SK-N-SH (cell line): ENCODE data around the gene ATM. TPM values are rescaled to one million over a fixed set of nuclear protein-coding genes. Genes with fewer than 3 reads are reported as not detected.

Source experiments
- CTCF ChIA-PET: fragments of 300-600, 350-600 bp; formaldehyde crosslinking; extraction: SDS; loops from one replicate; lab custom pipeline; 2021; lab: Yijun Ruan, JAX
- POLR2A ChIA-PET: fragments of 350-600 bp; sonication (Branson Sonifier 250); formaldehyde crosslinking; extraction: SDS; loops from one replicate; lab custom pipeline; 2020; ENCODE audit warnings: antibody characterized with exemption, inconsistent platforms; lab: Yijun Ruan, JAX
- DNase-seq: peaks from one replicate; pipeline ENCODE4 v3.0.0; 2012
- H2AFZ ChIP-seq: fragments of 200-600 bp; sonication (generic); 2 replicates; pipeline ENCODE4 v1.8.1; 2016; ENCODE audit warnings: antibody characterized with exemption, mild to moderate bottlenecking, low read depth
- H3F3A ChIP-seq: fragments of 200-600 bp; sonication (generic); replicated peaks from 2 replicates; pipeline ENCODE3; 2016; ENCODE audit warnings: antibody characterized with exemption, mild to moderate bottlenecking; ENCODE audit not compliant: insufficient read depth
- H3K27ac ChIP-seq, 2 experiments: fragments of 200-500 bp in 1 of 2; fragments of 200-600 bp in 1 of 2; sonication (Bioruptor generic) in 1 of 2; sonication (generic), shearing (Covaris generic) in 1 of 2; 2 replicates each; pipeline versions ENCODE4 v1.5.1 to v1.6.1; 2014 to 2016; ENCODE audit warnings: low read depth in 2 of 2, inconsistent platforms in 1 of 2, low read length in 1 of 2, mild to moderate bottlenecking in 1 of 2, mixed read lengths in 1 of 2
- H3K27me3 ChIP-seq: fragments of 200-600 bp; sonication (generic), shearing (Covaris generic); 2 replicates; pipeline ENCODE4 v1.6.1; 2016; ENCODE audit warnings: mixed run types; ENCODE audit not compliant: insufficient read depth
- H3K36me3 ChIP-seq, 2 experiments: fragments of 200-500 bp in 1 of 2; fragments of 200-600 bp in 1 of 2; sonication (Bioruptor generic) in 1 of 2; sonication (generic) in 1 of 2; replicated peaks in 1 of 2; 2 replicates each; pipeline versions ENCODE3 to v1.5.1; 2014 to 2016; ENCODE audit warnings: low read length in 1 of 2, mild to moderate bottlenecking in 1 of 2; ENCODE audit not compliant: insufficient read depth in 2 of 2, control insufficient read depth in 1 of 2
- H3K4me1 ChIP-seq, 2 experiments: fragments of 200-500 bp in 1 of 2; fragments of 200-600 bp in 1 of 2; sonication (Bioruptor generic) in 1 of 2; sonication (generic), shearing (Covaris generic) in 1 of 2; 2 replicates each; pipeline versions ENCODE4 v1.5.1 to v1.6.1; 2014 to 2016; ENCODE audit warnings: low read depth in 1 of 2, low read length in 1 of 2, mixed run types in 1 of 2; ENCODE audit not compliant: insufficient read depth in 2 of 2, control insufficient read depth in 1 of 2
- H3K4me2 ChIP-seq: fragments of 200-600 bp; sonication (generic), shearing (Covaris generic); 2 replicates; pipeline ENCODE4 v1.6.1; 2017; ENCODE audit warnings: mixed run types
- H3K4me3 ChIP-seq, 2 experiments: fragments of 200-500 bp in 1 of 2; fragments of 200-600 bp in 1 of 2; sonication (Bioruptor generic) in 1 of 2; sonication (generic), shearing (Covaris generic) in 1 of 2; 2 replicates each; pipeline versions ENCODE4 v1.5.1 to v1.8.1; 2014 to 2016; ENCODE audit warnings: low read depth in 2 of 2, inconsistent platforms in 1 of 2, low read length in 1 of 2, mild to moderate bottlenecking in 1 of 2, mixed read lengths in 1 of 2, moderate library complexity in 1 of 2
- H3K79me2 ChIP-seq: fragments of 200-600 bp; sonication (generic); 2 replicates; pipeline ENCODE4 v1.8.1; 2017; ENCODE audit warnings: mild to moderate bottlenecking; ENCODE audit not compliant: insufficient read depth
- H3K9ac ChIP-seq: fragments of 200-600 bp; sonication (generic); 2 replicates; pipeline ENCODE4 v1.6.1; 2017; ENCODE audit warnings: mixed run types
- H3K9me2 ChIP-seq: fragments of 200-600 bp; sonication (generic); 2 replicates; pipeline ENCODE4 v1.6.1; 2017; ENCODE audit warnings: mixed run types
- H3K9me3 ChIP-seq: fragments of 200-600 bp; sonication (generic); 2 replicates; pipeline ENCODE4 v1.6.1; 2017; ENCODE audit warnings: mixed run types, mild to moderate bottlenecking, moderate library complexity
- H4K20me1 ChIP-seq: fragments of 200-600 bp; sonication (generic); 2 replicates; pipeline ENCODE4 v1.6.1; 2017; ENCODE audit warnings: mild to moderate bottlenecking, mixed run types; ENCODE audit not compliant: insufficient read depth
- CHD2 ChIP-seq: fragments of 150-350 bp; IDR thresholded peaks from 2 replicates; pipeline ENCODE4 v1.6.1; 2018; ENCODE audit warnings: low read length; ENCODE audit not compliant: partially characterized antibody
- ELF1 ChIP-seq: IDR thresholded peaks from 2 replicates; pipeline ENCODE4 v1.4.0; 2012
- FOXJ3 ChIP-seq: sonication (generic); formaldehyde crosslinking; IDR thresholded peaks from 2 replicates; pipeline ENCODE4 v1.5.1; 2020; ENCODE audit warnings: mild to moderate bottlenecking, missing genetic modification reagents
- JUND ChIP-seq: IDR thresholded peaks from 2 replicates; pipeline ENCODE4 v1.4.0; 2012
- MXI1 ChIP-seq: IDR thresholded peaks from 2 replicates; pipeline ENCODE4 v1.6.1; 2012; ENCODE audit warnings: mild to moderate bottlenecking, low read depth, low read length, improper control_type of control experiment
- POLR2AphosphoS5 ChIP-seq: IDR thresholded peaks from 2 replicates; pipeline ENCODE4 v1.6.1; 2012; ENCODE audit warnings: low read depth, low read length
- RFX5 ChIP-seq: IDR thresholded peaks from 2 replicates; pipeline ENCODE4 v1.6.1; 2012; ENCODE audit warnings: mild to moderate bottlenecking, improper control_type of control experiment, low read length
- SMC3 ChIP-seq: IDR thresholded peaks from 2 replicates; pipeline ENCODE4 v1.6.1; 2012; ENCODE audit warnings: low read depth, low read length, improper control_type of control experiment
- TAF1 ChIP-seq: IDR thresholded peaks from 2 replicates; pipeline ENCODE4 v1.6.1; 2012; ENCODE audit warnings: low read depth, mild to moderate bottlenecking, low read length, moderate library complexity, borderline replicate concordance
- TEAD4 ChIP-seq: IDR thresholded peaks from 2 replicates; pipeline ENCODE4 v1.4.0; 2012; ENCODE audit warnings: mild to moderate bottlenecking, borderline replicate concordance; ENCODE audit not compliant: insufficient read depth
- YY1 ChIP-seq: IDR thresholded peaks from 2 replicates; pipeline ENCODE4 v1.4.0; 2012; ENCODE audit warnings: low read depth, mild to moderate bottlenecking
- WGBS: methylation state at CpG from one replicate; pipeline ENCODE4 v1.1.6; 2017; ENCODE audit warnings: low lambda C conversion rate; 5-methylcytosine and 5-hydroxymethylcytosine counted together
- polyA plus RNA-seq, 3 experiments: library from polyadenylated mRNA; depleted of rRNA; stranded (reverse); fragments of >200 nt; gene quantifications; 2 replicates each; pipeline ENCODE4 v1.2.3, GENCODE V29; 2012
- TF ChIP-seq, protein P1 (sequence below): IDR thresholded peaks from 2 replicates; pipeline ENCODE4 v1.4.0; 2012; ENCODE audit warnings: low read depth, borderline replicate concordance
- TF ChIP-seq, protein P2 (sequence below): fragments of 150-350 bp; IDR thresholded peaks from 2 replicates; pipeline ENCODE4 v1.6.1; 2016; ENCODE audit warnings: mild to moderate bottlenecking, low read depth, low read length
- TF ChIP-seq, protein P3 (sequence below): fragments of 200-600 bp; sonication (generic); IDR thresholded peaks from 2 replicates; pipeline ENCODE4 v1.6.1; 2017; ENCODE audit warnings: antibody characterized with exemption, mild to moderate bottlenecking, moderate library complexity
- TF ChIP-seq, protein P4 (sequence below): IDR thresholded peaks from 2 replicates; pipeline ENCODE4 v1.6.1; 2012; ENCODE audit warnings: mild to moderate bottlenecking, low read depth, low read length, moderate library complexity

Gene ATM
- polyA plus RNA-seq, 1 of the 3 experiments (the other 2 are of a cell fraction), result 14.1 TPM

DNA sequence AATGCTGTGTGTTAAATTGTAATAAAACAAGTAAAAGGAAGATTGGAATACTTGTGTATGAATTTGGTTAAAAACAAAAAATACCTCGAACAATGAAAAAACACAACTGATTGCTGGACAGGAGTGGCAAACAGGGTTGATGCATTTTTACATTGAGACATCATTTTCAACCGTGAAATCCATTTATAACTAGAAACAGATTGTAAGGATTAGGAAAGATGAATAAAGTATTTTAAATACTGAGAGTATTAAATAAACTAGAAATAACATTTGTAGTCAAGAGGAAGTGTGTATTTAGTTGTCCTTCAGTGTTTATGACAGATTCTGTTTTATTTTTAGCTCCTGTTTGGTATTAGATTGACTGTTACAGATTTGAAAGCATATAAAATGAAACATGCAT lies 5.4 kb downstream of the ATM start (continued):
- TF ChIP-seq POLR2AphosphoS5 (no peak), YY1 (no peak), TEAD4 (no peak), RFX5 (no peak), JUND (no peak), MXI1 (no peak)
- TF ChIP-seq, protein P1, sequence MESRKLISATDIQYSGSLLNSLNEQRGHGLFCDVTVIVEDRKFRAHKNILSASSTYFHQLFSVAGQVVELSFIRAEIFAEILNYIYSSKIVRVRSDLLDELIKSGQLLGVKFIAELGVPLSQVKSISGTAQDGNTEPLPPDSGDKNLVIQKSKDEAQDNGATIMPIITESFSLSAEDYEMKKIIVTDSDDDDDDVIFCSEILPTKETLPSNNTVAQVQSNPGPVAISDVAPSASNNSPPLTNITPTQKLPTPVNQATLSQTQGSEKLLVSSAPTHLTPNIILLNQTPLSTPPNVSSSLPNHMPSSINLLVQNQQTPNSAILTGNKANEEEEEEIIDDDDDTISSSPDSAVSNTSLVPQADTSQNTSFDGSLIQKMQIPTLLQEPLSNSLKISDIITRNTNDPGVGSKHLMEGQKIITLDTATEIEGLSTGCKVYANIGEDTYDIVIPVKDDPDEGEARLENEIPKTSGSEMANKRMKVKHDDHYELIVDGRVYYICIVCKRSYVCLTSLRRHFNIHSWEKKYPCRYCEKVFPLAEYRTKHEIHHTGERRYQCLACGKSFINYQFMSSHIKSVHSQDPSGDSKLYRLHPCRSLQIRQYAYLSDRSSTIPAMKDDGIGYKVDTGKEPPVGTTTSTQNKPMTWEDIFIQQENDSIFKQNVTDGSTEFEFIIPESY, result no peak
- TF ChIP-seq, protein P2, sequence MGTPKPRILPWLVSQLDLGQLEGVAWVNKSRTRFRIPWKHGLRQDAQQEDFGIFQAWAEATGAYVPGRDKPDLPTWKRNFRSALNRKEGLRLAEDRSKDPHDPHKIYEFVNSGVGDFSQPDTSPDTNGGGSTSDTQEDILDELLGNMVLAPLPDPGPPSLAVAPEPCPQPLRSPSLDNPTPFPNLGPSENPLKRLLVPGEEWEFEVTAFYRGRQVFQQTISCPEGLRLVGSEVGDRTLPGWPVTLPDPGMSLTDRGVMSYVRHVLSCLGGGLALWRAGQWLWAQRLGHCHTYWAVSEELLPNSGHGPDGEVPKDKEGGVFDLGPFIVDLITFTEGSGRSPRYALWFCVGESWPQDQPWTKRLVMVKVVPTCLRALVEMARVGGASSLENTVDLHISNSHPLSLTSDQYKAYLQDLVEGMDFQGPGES, result no peak
- TF ChIP-seq, all 33 proteins: peak for 0

DNA sequence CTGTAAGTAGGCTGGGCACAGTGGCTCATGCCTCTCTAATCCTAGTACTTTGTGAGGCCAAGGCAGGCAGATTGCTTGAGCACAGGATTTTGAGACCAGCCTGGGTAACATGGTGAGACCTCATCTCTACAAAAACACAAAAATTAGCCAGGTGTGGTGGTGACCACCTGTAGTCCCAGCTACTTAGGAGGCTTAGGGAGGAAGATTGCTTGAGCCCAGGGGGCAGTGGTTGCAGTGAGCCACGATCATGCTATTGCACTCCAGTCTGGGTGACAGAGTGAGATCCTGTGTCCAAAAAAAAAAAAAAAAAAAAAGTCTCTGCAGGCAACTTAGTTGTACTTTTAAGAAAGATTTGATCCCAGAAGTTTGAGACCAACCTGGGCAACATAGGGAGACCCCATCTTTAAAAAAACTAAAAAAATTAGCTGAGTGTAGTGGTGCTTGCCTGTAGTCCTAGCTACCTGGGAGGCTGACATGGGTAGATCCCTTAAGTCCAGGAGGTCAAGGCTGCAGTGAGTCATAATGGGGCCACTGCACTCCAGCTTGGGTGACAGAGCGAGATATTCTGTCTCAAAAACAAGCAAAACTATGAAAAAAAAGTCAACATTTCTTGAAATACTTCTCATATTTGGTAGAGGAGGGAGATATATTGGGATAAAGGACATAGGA lies 10.5 kb downstream of the ATM start:
- TF ChIP-seq, protein P3, sequence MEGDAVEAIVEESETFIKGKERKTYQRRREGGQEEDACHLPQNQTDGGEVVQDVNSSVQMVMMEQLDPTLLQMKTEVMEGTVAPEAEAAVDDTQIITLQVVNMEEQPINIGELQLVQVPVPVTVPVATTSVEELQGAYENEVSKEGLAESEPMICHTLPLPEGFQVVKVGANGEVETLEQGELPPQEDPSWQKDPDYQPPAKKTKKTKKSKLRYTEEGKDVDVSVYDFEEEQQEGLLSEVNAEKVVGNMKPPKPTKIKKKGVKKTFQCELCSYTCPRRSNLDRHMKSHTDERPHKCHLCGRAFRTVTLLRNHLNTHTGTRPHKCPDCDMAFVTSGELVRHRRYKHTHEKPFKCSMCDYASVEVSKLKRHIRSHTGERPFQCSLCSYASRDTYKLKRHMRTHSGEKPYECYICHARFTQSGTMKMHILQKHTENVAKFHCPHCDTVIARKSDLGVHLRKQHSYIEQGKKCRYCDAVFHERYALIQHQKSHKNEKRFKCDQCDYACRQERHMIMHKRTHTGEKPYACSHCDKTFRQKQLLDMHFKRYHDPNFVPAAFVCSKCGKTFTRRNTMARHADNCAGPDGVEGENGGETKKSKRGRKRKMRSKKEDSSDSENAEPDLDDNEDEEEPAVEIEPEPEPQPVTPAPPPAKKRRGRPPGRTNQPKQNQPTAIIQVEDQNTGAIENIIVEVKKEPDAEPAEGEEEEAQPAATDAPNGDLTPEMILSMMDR, result no peak
- TF ChIP-seq CHD2, result no peak
- no peak for TF ChIP-seq ELF1
- TF ChIP-seq SMC3, result no peak
- TF ChIP-seq, protein P4, sequence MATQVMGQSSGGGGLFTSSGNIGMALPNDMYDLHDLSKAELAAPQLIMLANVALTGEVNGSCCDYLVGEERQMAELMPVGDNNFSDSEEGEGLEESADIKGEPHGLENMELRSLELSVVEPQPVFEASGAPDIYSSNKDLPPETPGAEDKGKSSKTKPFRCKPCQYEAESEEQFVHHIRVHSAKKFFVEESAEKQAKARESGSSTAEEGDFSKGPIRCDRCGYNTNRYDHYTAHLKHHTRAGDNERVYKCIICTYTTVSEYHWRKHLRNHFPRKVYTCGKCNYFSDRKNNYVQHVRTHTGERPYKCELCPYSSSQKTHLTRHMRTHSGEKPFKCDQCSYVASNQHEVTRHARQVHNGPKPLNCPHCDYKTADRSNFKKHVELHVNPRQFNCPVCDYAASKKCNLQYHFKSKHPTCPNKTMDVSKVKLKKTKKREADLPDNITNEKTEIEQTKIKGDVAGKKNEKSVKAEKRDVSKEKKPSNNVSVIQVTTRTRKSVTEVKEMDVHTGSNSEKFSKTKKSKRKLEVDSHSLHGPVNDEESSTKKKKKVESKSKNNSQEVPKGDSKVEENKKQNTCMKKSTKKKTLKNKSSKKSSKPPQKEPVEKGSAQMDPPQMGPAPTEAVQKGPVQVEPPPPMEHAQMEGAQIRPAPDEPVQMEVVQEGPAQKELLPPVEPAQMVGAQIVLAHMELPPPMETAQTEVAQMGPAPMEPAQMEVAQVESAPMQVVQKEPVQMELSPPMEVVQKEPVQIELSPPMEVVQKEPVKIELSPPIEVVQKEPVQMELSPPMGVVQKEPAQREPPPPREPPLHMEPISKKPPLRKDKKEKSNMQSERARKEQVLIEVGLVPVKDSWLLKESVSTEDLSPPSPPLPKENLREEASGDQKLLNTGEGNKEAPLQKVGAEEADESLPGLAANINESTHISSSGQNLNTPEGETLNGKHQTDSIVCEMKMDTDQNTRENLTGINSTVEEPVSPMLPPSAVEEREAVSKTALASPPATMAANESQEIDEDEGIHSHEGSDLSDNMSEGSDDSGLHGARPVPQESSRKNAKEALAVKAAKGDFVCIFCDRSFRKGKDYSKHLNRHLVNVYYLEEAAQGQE, result no peak
- no peak for TF ChIP-seq TEAD4
- TF ChIP-seq TAF1, result no peak
- TF ChIP-seq YY1, result no peak
- TF ChIP-seq FOXJ3 (CRISPR knock-in tag), result no peak
- H3K27ac ChIP-seq, result no peak overlapping the region
- no peak overlapping the region for H3K9ac ChIP-seq
- POLR2A ChIA-PET, result no interaction called here
- no peaks in the 10 kb centered on the region for H3K27me3 ChIP-seq
- H3K4me3 ChIP-seq, result no peak overlapping the region
- H3K36me3 ChIP-seq, result peaks cover 43 to 79% of the 10 kb centered on the region in 2 experiments
- no peaks in the 10 kb centered on the region for H3K9me2 ChIP-seq
- no peak overlapping the region for H3K4me2 ChIP-seq
- no peaks in the 10 kb centered on the region for H4K20me1 ChIP-seq
- peaks cover 0 to 7% of the 10 kb centered on the region in 2 experiments; a peak in 1 of 4 replicates for H3K4me1 ChIP-seq
- 92% methylated on average over 2 of the region's 2 CpGs for whole genome bisulfite sequencing
- peaks cover under 1% of the 10 kb centered on the region; the same call in 1 of the 2 replicates for H3K79me2 ChIP-seq
- no peak for DNase-seq
- CTCF ChIA-PET, result no interaction called here
- no peak overlapping the region for H2AFZ ChIP-seq
- H3K9me3 ChIP-seq, result no peaks in the 10 kb centered on the region
- peaks cover 2% of the 10 kb centered on the region for H3F3A ChIP-seq
